NCI-H345 treated with DMSO at 0.1 percent for 48 hours (cell line): ENCODE measurements around the gene SLC10A3.

Experiments
- DNase-seq: peaks from one replicate; lab custom pipeline; 2025; ENCODE audit not compliant: unreplicated experiment; lab: John Stamatoyannopoulos, UW

SLC10A3 gene

DNA sequence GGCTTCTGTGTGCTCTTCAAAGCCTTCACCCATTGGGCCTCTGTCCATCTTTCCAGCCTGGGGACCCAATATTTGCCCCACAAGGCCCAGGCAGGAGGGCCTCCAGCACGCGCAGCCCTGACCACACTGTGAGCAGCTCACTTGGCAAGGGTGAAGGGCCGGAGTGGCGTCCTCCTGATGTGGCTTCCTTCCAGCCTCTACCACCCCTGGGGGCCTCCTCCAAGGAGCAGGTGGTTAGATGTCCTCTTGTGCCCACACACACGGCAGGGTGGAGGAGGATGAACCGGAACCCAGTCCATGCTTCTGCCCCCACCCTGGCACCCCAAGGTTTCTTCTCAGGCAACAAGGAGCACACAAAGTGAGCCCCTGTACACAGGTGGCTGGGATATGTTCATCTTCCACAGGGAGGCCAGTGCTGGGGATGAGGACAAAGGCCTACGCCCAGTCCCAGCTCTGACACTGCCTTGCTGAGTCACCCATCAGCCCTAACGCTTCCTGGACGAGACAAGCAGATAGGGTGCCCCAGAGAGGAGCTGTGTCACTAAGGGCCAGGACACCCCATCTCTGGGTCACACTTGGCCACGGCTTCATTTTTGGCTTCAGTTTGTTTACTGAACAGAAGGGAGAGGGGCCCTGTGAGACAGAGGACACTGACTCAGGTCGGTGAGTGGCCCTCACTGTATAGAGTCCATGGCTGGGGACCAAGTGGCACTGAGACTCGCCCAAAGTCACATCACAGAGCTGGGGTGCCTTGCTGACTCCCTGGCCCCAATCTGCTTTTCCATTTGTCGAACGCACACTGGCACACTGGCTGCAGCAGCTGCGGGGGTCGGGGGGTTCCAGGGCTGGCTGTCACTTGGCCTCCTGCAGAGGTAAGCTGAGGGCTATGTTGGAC, 5.9 kb downstream of the SLC10A3 start:
- DNase-seq = no peak

DNA sequence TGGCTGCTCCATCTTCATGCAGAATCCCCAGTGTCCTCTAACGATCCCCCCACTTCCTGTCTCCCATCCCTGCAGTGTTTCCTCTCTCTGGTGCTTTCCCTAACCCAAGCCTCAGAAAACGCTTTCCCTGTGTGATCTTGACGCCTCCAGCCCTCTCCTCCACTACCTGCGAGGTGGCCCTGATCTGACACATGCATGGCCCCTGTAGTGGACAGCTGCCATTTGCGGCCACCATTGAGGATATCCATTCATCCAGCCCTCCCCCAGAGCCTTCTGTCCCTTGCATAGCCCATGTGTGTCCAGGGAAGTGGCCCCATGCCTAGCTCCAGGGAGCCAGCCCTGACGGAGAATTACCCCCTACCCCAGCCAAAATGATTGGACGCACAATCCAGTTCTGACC, 7.1 kb downstream of the SLC10A3 start:
- no peak for DNase-seq

DNA sequence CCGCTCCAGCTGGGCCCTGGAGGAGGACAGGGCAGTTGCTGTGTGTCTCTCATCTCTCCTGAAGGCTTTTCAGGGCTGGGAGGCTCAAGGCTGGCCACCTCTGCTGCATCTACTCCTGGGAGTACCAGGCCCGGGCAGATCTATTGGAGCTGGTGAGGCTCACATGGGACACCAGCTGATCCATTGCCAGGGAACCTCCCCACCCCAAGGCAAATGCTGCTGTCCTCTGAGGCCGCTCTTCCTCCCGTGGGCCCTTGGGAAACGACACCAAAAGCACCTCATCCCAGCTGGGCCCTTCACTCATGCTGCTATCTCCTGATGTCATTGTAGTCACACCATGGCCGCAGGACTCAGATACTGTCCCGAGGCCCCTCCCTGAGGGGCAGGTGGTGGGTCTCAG, 7.6 kb downstream of the SLC10A3 start:
- no peak for DNase-seq

DNA sequence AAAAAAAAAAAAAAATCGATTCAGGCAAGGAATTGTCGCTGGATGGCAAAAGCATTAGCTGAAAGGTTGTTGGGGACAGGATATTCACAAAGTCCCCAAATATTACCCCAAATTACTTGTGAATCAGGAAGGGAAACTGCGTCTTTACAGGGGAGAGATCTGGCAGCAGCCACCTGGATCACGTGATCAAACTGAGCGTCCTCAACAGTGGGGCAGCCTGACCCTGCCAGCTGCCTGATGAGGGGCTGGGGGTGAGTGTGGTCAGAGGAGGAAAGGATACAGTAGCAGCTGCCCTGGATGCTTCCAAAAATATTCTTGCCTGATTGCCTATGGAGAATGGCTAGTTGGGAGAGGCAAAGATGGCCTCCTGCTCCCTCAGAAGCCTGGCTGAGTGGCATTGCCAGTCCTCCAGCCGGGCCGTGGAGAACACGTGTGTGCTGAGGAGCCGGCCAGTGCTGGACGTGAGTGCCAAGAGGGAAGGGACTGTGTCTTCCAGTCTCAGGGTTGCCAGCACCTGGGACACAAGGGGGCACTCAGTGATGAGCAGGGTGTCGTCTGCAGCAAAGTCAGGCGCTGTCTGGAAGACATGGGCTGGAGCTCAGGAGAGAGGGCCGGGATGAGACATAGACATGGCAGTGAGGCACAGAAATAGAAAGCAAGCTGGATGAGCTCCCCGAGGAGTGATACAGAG, 8.4 kb downstream of the SLC10A3 start:
- DNase-seq = no peak

DNA sequence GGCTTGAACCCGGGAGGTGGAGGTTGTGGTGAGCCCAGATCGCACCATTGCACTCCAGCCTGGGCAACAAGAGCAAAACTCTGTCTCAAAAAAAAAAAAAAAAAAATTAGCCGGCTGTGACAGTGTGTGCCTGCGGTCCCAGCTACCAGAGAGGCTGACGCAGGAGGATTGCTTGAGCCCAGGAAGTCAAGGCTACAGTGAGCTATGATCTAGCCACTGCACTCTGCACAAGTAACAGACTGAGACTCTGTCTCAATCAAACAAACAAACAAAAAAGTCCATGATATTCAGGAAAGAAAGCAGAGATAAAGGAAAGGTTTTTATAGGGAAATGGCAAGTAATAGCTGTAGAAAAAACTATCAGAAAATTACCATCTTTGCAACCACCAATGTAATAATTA, 9.2 kb downstream of the SLC10A3 start:
- DNase-seq = no peak

DNA sequence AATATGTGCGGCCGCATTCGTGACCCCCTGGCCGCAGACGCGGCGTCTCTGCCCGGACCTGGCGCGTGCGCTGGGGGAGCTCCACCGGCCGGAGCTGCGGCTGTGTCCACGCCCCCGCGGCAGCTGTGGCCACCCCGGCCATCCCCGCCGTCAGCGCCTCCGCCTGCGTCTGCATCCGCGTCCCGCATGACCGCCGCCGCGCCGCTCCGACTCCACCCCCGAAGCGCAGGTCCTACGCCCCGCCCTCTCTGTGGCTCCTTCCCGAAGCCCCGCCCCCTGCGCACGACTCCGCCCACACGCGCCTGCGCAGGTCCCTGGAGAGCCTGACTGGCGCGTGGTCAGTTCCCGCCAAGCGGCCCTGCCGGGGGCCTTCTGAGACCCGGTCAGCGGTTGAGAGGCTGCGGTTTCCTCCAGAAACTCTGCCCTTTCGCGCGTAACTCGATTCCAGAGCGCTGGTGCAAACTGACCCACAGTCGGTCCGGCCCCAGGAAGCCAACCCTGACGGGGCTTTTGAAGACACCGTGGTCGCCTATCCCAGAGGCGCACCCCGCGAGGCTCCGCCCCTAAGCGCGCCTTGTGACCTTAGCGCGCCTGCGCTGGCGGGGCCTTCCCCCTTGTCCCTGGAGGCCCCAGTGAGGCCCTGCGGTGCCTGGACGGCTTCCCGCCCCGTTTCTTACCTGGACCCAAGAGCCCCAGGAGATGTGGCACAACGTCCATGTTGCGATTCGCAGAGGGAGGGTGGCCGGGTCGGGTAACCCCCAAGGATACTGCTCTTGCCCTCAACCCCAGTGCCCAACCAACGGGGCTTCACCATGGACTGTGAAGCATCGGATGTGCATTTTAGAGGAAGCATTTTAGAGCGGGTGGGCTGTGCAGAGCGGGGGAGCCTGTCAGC, 11.5 kb downstream of the SLC10A3 start, which contains the start of gene LAGE3:
Gene LAGE3, minus strand, starts transcription at position 554 of the 895 bp plus-strand sequence. Its CDS starts 366 bp downstream, at position 188.
- peak; percentile 74 for DNase-seq

DNA sequence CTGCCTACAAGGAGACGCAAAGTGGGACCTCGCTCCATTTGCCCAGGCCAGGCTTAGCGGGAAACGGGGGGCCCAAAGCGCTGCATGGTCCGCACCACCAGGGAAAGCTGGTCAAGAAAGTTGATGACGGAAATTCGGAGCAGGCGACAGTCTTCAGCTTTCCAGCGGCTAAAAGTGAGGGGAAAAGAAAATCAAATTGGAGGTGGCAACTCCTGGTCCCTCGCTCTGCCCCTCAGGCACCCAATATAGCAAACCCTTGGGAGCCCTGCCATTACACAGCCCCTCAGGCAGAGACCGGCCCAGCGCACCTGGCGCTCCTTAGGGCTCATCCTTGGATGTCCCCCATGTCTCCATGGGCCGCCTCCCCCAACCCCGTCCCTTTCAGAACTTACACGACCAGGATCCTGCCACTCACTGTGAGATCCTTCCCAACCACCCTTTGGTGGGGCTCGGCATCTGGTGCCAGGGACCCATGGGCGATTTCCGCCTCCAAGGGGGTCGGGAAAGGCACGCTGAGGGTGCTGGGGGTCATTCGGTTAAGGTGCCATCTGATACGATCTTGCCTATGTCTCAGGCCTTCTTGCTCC, 12.4 kb downstream of the SLC10A3 start:
- DNase-seq = no peak

DNA sequence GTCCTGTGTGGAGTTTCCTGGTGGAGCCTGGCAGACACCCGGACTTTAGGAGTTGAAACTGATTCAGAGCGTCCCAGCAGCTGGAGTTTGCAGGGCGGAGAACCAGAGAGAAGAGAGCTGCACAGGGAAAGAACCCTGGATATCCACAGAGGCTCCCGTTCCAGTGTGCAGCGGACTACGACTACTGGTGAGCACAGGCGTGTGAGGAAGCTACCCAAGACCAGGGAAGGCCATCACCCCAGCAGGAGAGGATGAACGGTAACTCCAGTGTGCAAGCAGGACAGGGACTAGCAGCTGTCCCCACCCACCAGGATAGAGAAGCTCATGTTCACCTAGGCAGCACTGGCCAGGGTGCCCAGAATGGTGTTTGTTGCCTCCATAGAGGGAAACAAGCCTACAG, 13.6 kb downstream of the SLC10A3 start:
- no peak for DNase-seq

DNA sequence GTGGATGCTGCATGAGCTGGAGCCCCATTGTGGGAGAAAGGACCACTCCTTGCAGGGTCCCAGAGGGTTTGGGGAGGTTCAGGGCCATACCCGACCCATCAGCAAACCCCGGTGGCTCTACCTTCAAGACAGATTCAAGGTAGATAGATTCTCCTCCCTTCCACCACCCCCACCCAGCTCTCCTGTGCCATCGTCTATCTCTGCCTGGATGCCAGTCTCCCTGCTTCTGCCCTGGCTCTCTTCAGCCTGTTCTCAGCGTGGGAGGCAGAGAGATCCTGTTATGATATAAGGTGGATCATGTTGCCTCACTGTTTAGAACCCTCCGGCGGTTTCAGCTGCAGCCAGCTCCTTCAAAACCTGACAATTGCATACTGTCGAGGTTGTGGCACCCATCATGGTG, 16.7 kb downstream of the SLC10A3 start:
- DNase-seq = no peak

DNA sequence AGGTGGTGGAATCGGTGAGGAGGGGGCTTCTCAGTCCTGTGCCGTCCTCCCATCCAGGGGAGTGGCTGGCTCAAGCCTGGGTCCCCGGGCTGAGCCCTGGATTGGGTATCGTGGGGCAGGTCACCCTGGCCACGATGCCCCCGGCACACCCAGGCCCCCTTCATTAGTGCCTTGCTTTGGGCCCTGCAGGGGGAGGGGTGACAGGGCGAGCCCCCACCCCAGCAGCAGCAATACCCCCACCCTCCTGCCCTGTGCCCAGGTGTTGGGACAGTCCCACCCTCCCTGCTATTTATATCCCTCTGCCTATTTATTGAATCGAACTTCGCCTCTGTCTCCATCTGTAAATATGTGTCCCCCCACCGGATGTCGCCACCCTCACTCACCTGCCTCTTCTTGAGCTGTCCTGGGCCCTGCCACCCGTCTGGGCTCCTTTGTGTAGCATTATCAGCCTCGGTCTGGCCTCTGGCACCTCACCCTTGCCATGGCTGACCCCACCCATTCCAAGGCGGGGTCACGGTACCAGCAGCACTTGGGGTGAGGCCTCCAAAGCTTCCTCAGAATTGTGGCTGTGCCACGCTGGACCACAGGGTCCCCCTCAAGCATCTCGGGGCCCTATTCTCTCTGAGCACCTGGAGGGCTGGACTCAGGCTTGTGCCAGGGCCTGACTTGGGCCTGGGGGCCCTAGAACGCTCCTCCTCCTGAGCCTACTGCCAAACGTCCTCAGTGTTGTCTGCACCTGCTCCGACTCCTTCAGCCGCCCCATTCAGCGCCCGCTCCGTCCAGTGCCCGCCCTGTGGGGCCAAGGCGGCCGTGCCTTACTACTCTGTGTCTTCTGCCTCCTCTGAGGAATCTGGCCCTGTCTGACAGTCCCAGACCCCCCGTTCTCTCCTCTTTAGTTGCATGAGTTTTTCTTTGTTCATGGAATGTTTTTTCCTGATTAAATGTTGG, 17.5 kb downstream of the SLC10A3 start:
- DNase-seq = no peak

DNA sequence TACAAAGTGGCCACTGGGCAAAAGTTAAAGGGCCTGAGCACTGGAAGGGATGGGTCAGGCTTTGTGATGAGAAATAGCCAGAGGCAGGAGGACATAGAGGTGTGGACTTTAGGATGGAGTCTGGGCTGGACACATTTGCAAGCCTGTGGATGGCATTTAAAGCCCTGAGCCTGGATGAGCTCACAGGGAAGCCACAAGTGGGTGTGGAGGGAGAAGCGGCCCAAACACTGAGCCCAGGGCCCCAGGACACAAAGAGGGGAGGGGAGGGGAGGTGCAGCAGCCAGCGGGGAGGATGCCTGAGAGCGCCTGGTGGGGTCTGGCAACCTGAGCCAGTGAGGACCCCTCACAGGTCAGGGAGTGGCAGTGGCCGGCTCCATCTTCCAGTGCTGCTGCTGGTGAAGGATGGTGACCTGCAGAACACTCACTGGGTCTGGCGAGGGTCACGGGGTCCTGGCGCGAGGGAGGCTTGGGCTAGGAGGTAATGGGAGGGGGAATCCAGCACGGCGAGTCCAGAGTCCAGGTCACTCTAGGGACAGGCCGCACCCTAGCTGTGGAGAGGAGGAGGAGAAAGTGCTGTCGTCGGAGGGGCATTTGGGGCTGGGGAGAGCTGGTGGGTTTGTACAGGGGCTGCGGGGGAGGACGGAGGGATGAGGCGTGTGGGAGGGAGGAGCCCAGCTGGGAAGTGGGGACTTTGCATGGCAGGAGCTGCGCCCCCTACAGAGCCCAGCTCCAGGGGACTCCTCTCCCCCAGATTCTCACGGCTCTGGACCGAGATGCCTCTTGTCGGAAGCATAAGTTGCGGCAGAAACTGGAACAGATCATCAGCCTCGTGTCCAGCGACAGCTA, 18.4 kb downstream of the SLC10A3 start:
- no peak for DNase-seq

DNA sequence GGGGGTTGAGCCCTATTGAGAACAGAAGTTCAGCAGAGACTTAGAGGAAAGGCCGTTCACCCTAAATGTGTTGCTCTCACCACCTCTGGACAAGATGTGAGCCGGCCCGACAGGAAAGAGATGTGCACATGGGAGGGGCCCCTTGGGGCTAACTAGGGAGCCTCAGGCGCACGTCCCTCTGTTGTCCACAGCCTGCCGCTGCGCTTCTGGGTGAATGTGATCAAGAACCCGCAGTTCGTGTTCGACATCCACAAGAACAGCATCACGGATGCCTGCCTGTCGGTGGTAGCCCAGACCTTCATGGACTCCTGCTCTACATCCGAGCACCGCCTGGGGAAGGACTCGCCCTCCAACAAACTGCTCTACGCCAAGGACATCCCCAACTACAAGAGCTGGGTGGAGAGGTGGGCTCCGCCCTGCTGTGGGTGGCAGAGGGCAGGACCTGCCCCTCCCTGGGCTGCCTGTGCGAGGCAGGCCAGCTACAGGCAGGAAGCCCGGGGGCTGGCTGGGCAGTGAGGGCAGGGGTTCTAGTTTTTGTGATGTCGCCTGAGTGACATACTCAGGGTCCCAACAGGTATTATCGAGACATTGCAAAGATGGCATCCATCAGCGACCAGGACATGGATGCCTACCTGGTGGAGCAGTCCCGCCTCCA, 19.4 kb downstream of the SLC10A3 start:
- no peak for DNase-seq

DNA sequence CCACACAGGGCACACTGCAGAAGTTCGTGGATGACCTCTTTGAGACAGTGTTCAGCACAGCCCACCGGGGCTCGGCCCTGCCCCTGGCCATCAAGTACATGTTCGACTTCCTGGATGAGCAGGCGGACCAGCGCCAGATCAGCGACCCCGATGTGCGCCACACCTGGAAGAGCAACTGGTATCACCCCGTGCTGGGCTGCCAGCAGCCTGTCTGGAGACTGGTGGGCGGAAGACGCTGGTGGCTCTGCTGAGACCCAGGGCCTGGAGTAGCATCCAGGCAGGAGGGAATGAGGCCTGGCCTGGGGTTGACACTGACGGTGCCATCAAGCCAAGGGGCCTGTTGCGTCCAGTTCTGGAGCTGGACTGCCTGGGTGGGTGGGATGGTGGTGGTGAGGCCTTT, 20.0 kb downstream of the SLC10A3 start:
- no peak for DNase-seq

DNA sequence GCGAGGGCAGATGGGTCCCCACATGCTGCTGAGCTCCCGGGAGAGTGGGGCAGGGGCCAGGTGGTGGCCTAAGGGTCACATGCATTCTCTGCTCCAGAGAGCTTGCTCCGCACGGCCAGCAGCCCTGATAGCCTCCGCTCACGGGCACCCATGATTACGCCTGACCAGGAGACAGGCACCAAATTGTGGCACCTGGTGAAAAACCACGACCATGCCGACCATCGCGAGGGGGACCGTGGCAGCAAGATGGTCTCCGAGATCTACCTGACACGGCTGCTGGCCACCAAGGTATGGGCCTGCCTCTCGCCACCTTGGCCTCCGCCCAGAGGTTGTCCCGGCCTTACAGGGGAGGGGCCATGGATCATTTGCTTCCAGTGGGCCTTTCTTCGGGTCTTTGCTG, 20.5 kb downstream of the SLC10A3 start:
- DNase-seq = no peak

DNA sequence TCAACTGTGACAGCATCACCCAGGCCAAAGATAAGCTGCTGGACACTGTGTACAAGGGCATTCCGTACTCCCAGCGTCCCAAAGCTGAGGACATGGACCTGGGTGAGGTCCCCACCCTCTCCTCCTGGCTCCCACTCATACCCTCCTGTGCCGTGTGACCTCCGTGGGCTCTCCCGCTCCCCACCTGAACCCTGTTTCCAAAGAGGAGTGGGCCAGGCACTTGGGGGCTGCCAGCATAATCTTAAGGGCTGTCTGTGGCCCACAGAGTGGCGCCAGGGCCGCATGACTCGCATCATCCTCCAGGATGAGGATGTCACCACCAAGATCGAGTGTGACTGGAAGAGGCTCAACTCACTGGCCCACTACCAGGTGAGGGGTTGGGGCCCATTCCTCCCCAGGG, 21.3 kb downstream of the SLC10A3 start:
- DNase-seq = no peak

DNA sequence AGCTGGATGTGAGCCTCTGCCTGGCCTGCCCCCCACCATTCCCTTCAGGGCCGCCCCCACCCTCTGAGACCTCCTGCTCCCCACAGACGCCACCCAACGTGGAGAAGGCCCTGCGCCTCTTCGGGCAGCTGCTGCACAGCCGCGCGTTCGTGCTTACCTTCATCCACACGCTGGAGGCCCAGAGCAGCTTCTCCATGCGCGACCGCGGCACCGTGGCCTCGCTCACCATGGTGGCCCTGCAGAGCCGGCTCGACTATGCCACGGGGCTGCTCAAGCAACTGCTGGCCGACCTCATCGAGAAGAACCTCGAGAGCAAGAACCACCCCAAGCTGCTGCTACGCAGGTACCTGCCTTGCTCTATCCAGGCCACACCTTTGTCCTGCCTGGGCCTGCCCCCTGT, 22.2 kb downstream of the SLC10A3 start:
- no peak for DNase-seq

DNA sequence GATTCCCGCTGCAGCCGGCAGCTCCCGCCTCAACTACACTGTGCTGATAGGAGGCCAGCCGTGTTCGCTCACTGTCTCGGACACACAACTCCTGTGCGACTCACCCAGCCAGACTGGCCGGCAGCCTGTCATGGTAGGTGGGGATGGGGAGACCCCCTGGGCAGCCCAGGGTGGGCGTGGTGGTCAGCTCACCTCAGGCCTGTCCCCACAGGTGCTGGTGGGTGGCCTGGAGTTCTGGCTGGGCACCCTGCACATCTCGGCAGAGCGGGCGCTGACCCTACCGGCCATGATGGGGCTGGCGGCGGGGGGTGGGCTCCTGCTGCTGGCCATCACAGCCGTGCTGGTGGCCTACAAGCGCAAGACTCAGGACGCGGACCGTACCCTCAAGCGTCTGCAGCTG, 22.9 kb downstream of the SLC10A3 start:
- DNase-seq = no peak

DNA sequence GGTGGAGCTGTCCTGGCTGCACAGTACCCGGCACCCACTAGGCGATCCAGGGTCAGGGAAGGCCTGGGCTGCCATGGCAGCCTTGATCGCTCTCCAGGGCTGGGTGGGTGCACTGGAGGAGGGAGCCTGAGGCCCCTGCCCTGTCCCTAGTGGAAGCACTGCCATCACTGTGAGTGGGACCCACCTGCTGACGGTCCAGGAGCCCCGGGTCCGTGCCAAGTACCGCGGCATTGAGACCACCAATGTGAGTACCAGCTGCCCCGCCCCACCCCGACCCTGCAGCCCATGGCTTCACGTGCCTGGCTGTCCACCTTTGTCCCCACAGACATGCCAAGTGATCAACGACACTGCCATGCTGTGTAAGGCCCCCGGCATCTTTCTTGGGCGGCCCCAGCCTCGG, 23.5 kb downstream of the SLC10A3 start:
- DNase-seq = no peak
